Erythroblast (primary cell): ENCODE results near the gene LIPT2.

Experiments
- GATA1 ChIP-seq: IDR thresholded peaks from 2 replicates; pipeline ENCODE4 v1.6.1; 2011; ENCODE audit warnings: low read depth, mild to moderate bottlenecking, control low read depth, low read length, moderate library complexity
- POLR2A ChIP-seq: IDR thresholded peaks from 2 replicates; pipeline ENCODE4 v1.6.1; 2011; ENCODE audit warnings: mild to moderate bottlenecking, low read length

- TF ChIP-seq POLR2A (no peak), GATA1 (no peak)
Measured at GRCh38 chr11:74524501-74524900, 31.0 kb upstream of the LIPT2 start.
